Activated CD4-positive, alpha-beta T cell treated with anti-CD3 and anti-CD28 coated beads, Interleukin-2, amount 50 U/mL, for 1 hour (primary cell): Measurements from ENCODE around the gene GPR26.
"Not testable (repeated sequence)": the region's sequence is repeated elsewhere in the genome, so short reads cannot be mapped to it uniquely, and the experiment has no call there.

Experiments used
- DNase-seq: peaks from one replicate; pipeline ENCODE4 v3.0.0-alpha.2; 2020

Gene GPR26

DNA sequence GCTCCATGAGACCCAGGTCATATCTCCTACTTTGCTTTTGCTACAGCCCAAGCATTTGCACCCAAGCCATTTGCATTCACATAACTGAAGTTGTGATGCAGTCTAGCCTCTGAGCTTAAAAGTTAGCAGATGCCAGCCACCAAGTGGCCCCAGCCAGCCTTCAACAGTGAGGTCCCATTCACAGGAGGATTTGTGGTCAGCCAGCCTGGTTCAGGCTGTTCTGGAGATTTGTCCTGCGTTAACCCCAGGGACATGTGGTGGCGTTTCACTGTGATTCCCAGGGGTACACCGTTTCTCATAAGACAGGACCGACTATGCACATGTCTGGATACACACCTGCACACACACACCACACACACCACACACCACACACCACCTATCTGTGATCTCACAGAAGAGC lies 51.2 kb downstream of the GPR26 start:
- no peak for DNase-seq

DNA sequence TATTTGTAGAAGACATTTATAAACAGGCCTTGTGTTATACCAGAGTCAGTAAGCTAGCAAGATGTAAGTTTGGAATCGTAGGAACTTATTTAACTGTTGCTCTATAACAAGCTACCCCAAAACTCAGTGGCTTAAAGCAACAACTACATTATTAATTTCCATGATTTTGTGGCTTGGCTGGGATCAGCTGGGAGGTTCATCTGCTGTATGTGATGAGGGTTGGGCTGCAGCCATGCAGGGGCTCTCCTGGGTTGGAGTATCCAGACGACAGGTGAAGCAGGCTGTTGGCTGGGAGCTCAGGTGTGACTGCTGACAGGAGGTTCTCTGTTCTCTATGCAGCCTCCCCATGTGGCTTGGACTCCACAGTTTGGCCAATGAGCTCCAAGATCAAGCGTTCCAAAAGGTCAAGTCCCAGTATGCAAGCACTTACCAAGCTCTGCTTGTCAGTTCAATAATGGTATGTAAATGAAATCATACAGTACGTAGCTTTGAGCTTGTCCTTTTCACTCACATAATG lies 52.4 kb downstream of the GPR26 start:
- no peak for DNase-seq

DNA sequence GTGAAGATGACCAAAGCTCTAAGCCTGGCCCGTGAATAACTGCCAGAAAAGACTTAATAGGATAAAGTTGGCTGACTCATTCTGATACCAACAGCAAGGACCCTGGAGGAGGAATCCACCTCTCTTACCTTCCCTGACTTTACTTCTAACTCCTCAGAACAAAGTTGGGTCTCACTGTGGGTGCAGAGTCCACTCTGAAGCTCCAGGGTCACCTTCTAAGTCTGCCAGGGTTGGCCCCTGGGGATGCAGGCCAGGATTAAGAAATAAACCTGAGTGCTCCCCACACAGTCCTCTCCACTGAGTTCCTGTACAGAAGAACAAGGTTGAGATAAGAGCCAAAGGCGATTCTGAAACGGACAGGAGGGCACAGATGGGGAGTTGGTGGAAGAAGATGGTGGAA lies 54.4 kb downstream of the GPR26 start:
- DNase-seq: no peak

DNA sequence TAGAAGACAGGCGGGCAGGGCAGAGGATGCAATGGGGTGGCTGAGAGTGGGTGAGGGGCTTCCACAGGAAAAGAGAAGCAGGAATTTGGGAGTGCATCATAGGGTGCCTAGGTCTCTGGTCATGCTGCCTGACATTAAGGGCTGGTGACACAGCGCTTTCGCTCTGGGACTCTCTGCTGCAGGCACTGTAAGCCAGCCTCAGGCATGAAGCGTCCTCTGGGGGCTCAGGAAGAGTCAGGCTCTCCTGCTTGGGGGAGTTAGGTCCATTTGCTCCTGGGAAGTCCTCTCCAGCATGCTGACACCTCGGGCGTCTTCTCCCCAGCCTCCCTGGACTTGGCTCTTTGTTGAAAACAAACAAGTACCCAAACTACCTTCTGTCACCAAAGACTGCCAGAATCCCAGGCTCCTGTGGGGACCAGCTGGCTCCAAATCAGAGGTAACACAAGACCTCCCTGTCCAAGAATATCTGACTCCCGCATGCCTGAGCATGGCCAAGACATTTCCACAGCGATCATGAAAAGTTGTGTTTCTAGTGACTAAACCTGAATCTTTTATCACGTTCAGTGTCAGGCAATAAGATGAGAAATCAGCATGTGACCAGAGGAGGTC lies 55.4 kb downstream of the GPR26 start:
- no peak for DNase-seq

DNA sequence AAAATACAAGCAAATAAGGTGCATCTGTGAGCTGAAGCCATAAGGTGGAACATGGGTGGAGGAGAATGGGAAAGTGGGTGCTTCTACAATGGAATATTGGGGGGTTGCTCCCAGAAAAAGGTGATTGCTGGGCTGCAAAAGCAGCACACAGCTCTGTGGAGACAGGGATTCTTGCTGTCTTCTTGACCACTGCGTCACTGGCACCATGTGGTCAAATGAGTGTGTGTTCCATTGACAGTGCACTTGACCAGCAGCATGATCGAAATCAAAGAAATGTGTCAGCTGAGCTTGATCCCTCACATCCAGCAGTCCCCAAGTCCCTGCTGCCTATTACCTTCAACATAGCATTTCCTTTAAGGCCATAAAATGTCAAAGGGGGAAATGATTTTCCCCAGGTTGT lies 56.2 kb downstream of the GPR26 start:
- DNase-seq: no peak

DNA sequence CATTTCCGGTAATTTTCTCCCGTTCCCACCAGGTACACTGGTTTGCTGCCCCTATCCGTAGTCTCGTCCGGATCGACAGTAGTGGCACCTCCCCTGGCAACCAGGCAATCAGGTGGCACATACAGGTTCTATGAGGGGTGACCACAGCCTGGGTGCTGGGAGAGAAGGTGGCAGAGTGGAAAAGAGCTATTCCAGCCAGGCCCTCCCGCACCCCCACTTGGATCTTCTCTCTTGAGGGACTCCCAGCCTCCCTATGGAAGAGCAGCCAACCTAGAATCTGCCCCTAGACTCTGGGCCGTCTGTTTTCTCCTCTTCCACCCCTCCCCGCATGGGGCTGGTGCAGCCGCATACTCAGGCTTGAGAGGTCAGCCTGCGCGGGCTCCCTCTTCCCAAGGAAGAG lies 58.6 kb downstream of the GPR26 start:
- DNase-seq: no peak

DNA sequence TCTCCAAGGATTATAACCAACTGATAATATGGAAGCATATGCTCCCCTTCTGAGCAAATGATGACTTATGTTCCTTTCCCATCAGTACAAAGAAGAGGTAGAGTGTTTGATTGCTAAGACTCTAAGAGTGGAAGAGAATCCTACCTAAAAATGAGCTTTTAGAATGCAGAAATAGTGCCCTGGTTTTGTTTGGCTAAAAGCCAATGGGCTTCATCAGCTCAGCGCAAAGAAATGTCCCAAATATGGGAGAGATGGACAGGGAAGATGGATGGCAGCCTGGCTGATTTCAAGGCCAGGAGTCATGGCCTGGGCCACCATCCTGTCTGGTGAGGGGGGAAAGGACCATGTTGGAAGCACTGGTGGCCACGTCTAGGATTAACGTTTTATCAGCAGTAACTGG lies 60.2 kb downstream of the GPR26 start:
- no peak for DNase-seq

DNA sequence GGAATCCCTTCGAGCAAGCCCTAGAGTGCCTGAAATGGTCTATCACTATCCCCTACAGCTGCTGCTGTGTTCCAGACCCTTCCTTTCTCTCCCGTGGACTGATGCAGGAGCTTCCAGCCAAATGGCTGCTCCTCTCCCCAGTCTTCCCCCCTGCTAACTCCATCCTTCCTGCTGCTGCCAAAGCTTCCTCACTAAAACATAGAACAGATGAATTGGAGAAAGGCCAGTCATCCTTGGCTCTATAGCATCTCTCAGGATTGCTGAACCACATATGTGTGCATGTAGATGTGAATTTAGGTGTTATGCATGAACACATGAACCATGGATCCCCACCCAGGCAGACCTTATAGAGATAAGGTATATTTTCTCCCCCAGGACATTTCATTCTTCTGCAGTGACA lies 60.7 kb downstream of the GPR26 start:
- DNase-seq: no peak

DNA sequence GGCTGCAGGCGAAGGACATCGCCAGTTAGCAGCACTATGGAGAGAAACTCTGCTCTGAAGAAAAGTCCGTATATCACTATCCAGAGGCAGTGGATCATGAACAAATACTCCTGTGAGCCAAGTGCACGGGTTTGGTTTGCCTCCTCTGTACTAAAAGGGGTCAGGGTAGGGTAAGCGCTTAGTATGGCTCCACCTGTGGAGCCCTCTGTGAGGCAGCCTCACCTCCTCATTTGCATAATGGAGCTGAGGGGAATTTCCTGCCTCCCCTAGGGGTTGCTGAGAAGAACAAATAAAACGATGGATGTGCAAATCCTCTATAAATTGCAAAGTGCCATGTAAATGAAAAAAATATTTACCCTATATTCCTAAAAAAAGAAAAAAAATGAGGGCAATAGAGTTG lies 63.4 kb downstream of the GPR26 start:
- DNase-seq: no peak

DNA sequence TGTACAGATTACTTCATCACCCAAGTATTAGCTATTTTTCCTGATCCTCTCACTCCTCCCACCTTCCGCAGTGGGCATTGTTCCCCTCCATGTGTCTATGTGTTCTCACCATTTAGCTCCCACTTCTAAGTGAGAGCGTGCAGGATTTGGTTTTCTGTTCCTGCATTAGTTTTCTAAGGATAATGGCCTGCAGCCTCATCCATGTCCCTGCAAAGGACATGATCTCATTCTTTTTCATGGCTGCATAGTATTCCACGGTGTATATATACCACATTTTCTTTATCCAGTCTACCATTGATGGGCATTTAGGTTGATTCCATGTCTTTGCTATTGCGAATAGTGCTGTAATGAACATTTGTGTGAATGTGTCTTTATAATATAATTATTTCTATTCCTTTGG lies 70.8 kb downstream of the GPR26 start:
- not testable (repeated sequence) for DNase-seq

DNA sequence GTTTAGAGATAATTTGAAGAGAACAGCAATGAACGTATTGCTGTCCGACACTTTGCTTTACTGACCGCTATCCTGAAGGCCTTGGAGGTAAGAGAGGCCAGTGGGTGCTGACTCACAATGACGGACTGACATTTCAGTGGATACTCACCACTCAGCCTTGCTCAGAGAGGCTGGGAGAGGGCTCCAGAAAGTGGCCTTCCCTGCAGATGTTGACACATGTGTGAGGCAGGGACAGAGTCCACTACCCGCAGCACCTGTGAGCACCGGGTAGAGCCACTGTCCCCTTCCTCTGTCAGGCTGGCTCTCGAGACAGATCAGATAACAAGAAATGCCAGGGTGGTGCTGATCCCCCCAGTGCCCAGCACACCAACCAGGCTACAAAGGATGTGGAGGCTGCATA lies 75.0 kb downstream of the GPR26 start:
- DNase-seq: no peak

DNA sequence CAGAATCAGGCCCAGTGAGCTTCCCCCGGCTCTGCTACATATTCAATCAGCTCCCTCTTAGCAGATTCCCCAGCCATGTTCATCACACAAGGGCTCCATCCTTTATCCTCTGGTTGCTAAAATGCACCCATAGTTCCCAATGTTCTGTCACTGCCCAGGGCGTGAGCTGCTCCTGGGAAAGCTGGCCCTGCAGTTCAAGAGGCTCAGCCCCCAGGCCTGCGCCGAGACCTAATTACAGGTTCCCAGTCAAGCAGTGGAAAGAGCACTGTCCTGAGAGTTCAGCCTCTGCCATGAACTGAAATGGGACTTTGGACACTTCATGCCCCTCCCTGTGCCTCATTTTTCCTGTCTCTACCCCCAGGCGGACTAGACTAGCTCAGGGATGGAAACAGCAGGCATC lies 75.6 kb downstream of the GPR26 start:
- DNase-seq: no peak

DNA sequence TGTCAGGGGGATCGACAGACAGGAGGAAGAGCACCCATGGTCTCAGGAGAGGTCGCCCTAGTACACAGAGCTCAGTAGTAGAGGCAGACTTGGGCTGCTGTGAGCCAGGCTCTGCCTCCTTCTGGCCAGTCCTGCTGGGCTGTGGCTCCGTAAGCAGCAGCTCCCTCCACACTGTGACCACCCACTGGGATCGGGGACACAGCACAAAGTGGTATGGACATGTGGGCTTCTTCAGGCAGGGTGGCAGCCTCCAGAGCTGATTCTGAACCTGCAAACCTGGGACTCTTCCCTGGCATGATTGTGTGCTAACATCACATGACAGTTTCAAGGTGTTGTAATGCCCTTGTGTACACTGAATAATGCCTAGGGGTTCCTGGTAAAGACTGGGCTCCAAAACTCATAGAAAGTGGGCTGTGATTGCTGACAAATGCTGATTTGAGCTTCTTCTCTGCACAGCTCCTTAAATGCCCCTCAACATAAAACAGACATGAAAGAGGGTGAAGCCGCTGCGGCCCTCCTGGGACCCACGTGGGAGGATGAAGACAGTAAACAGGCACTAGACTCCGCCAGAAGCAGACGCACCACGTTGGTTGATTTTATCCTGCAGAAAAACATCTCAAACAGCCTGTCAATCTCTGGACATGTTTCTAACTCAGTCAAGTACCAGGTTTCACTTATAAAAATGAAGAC lies 76.7 kb downstream of the GPR26 start:
- no peak for DNase-seq

DNA sequence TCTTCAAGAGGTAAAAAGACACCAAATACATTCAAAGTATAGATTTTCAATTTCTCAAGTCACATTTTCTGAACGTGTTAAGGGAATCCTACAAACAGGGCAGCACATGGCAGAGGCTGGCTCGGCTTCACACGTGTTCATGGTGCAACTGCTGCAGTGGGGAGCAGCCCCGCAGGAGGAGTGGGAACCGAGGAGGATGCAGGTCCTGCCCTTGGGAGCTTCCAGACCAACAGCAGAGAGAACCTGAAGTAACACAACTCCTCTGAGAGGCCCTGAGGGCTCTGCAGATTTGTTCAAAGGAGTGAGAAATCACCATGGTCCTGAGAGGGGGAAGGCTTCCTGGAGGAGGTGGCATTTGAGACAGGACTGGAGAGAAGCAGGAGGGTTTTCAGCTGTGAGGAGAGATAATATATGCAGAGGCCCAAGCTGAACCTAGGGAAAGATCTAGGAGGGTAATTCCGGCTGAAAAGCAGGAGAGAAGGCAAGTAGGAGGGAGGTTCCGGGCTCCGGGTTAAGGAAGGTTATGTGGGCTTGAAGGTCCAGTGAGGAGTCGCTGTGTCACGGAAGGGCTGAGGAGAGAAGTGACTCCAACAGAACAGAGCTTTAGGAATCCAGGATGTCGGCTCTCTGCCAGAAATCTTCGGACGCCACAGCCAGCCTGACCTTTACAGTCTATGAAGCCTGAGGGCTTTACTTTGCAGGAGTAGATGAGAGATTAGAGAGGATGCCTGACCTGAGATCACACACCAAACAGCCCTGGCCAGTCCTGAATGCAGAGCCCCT lies 77.5 kb downstream of the GPR26 start:
- no peak for DNase-seq

DNA sequence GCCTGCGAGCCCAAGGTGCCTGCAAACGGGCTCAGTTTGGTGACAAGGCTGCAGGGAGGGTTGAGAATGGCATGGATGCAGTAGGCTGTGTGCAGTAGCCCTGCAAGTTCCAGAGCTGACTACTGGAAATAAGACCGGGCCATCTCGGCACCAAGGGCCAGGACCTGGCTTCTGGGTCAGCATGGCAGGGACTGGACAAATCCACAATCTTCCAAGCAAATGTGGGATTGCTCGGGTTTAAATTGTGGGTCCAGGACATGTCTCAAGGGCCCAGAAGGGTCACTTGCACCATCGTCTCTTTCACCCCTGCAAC lies 78.0 kb downstream of the GPR26 start:
- DNase-seq: no peak
